WTC11 (cell line): ENCODE results near the gene GLA.

Experiments
- NR2C2 ChIP-seq: sonication (generic); formaldehyde crosslinking; IDR thresholded peaks from 2 replicates; pipeline ENCODE4 v1.8.0; 2022; ENCODE audit warnings: mild to moderate bottlenecking, missing genetic modification reagents
- RELA ChIP-seq: sonication (generic); formaldehyde crosslinking; IDR thresholded peaks from 2 replicates; pipeline ENCODE4 v1.8.1; 2022; ENCODE audit warnings: missing genetic modification reagents, mild to moderate bottlenecking, borderline replicate concordance
- ZNF138 ChIP-seq: sonication (generic); formaldehyde crosslinking; conservative IDR thresholded peaks from 2 replicates; pipeline ENCODE4 v1.8.1; 2022; ENCODE audit warnings: mild to moderate bottlenecking, moderate library complexity, missing genetic modification reagents
- TF ChIP-seq, protein P1 (sequence below): fragments of 200-600 bp; IDR thresholded peaks from 2 replicates; pipeline ENCODE4 v1.8.0; 2022; ENCODE audit warnings: antibody characterized with exemption
- TF ChIP-seq, protein P2 (sequence below): sonication (generic); formaldehyde crosslinking; conservative IDR thresholded peaks from 2 replicates; pipeline ENCODE4 v1.8.1; 2023; ENCODE audit warnings: mild to moderate bottlenecking, low read depth, missing genetic modification reagents, moderate library complexity
- TF ChIP-seq, protein P3 (sequence below): sonication (generic); formaldehyde crosslinking; IDR thresholded peaks from 2 replicates; pipeline ENCODE4 v1.8.1; 2023; ENCODE audit warnings: mild to moderate bottlenecking, missing genetic modification reagents, moderate library complexity
- TF ChIP-seq, protein P4 (sequence below): sonication (generic); formaldehyde crosslinking; IDR thresholded peaks from 2 replicates; pipeline ENCODE4 v1.8.0; 2022; ENCODE audit warnings: mild to moderate bottlenecking, missing genetic modification reagents
- TF ChIP-seq, protein P5 (sequence below): sonication (generic); formaldehyde crosslinking; IDR thresholded peaks from 2 replicates; pipeline ENCODE4 v1.8.1; 2023; ENCODE audit warnings: mild to moderate bottlenecking, missing genetic modification reagents
- TF ChIP-seq, protein P6 (sequence below): sonication (generic); formaldehyde crosslinking; IDR thresholded peaks from 2 replicates; pipeline ENCODE4 v1.8.0; 2022; ENCODE audit warnings: mild to moderate bottlenecking, missing genetic modification reagents
- TF ChIP-seq, protein P7 (sequence below): sonication (generic); formaldehyde crosslinking; IDR thresholded peaks from 2 replicates; pipeline ENCODE4 v1.8.0; 2023; ENCODE audit warnings: mild to moderate bottlenecking, missing genetic modification reagents
- TF ChIP-seq, protein P8 (sequence below): sonication (generic); formaldehyde crosslinking; IDR thresholded peaks from 2 replicates; pipeline ENCODE4 v1.8.1; 2022; ENCODE audit warnings: mild to moderate bottlenecking, moderate library complexity, missing genetic modification reagents

DNA sequence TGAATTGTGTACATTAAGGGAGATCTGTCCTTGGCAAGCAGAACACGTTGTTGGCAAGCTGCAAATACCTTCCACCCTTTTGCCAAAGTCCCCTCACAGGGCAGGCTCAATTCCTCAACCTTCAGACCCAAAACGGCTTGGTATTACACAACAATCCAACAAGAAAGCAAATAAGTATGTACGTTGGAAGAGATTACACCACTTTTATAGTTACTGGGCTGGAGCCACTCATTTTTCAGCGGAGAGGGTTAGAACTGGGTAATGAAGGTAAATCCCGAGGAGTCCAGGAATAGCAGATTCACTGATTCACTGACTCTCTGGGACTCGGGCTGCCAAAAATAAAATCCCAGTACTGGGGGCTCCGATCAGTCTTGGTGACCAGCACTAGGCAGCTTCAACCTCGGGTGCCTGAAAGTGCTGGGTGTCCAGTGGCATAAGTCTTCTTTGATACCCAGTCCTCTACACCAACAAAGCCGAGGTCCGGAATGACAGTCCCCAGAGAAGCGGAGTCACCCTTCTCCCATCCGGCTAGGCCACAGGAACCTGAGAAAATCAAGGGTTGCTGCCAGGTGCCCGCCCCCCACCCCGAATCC, 59.8 kb downstream of the GLA start:
- TF ChIP-seq, protein P1, sequence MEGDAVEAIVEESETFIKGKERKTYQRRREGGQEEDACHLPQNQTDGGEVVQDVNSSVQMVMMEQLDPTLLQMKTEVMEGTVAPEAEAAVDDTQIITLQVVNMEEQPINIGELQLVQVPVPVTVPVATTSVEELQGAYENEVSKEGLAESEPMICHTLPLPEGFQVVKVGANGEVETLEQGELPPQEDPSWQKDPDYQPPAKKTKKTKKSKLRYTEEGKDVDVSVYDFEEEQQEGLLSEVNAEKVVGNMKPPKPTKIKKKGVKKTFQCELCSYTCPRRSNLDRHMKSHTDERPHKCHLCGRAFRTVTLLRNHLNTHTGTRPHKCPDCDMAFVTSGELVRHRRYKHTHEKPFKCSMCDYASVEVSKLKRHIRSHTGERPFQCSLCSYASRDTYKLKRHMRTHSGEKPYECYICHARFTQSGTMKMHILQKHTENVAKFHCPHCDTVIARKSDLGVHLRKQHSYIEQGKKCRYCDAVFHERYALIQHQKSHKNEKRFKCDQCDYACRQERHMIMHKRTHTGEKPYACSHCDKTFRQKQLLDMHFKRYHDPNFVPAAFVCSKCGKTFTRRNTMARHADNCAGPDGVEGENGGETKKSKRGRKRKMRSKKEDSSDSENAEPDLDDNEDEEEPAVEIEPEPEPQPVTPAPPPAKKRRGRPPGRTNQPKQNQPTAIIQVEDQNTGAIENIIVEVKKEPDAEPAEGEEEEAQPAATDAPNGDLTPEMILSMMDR = no peak
- TF ChIP-seq ZNF138 (no peak), RELA (CRISPR knock-in tag) (no peak), NR2C2 (CRISPR knock-in tag) (no peak)
- TF ChIP-seq, protein P2, sequence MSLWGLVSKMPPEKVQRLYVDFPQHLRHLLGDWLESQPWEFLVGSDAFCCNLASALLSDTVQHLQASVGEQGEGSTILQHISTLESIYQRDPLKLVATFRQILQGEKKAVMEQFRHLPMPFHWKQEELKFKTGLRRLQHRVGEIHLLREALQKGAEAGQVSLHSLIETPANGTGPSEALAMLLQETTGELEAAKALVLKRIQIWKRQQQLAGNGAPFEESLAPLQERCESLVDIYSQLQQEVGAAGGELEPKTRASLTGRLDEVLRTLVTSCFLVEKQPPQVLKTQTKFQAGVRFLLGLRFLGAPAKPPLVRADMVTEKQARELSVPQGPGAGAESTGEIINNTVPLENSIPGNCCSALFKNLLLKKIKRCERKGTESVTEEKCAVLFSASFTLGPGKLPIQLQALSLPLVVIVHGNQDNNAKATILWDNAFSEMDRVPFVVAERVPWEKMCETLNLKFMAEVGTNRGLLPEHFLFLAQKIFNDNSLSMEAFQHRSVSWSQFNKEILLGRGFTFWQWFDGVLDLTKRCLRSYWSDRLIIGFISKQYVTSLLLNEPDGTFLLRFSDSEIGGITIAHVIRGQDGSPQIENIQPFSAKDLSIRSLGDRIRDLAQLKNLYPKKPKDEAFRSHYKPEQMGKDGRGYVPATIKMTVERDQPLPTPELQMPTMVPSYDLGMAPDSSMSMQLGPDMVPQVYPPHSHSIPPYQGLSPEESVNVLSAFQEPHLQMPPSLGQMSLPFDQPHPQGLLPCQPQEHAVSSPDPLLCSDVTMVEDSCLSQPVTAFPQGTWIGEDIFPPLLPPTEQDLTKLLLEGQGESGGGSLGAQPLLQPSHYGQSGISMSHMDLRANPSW = no peak
- TF ChIP-seq, protein P3, sequence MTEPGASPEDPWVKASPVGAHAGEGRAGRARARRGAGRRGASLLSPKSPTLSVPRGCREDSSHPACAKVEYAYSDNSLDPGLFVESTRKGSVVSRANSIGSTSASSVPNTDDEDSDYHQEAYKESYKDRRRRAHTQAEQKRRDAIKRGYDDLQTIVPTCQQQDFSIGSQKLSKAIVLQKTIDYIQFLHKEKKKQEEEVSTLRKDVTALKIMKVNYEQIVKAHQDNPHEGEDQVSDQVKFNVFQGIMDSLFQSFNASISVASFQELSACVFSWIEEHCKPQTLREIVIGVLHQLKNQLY (CRISPR knock-in tag) = no peak
- TF ChIP-seq, protein P4, sequence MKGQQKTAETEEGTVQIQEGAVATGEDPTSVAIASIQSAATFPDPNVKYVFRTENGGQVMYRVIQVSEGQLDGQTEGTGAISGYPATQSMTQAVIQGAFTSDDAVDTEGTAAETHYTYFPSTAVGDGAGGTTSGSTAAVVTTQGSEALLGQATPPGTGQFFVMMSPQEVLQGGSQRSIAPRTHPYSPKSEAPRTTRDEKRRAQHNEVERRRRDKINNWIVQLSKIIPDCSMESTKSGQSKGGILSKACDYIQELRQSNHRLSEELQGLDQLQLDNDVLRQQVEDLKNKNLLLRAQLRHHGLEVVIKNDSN = no peak
- TF ChIP-seq, protein P5, sequence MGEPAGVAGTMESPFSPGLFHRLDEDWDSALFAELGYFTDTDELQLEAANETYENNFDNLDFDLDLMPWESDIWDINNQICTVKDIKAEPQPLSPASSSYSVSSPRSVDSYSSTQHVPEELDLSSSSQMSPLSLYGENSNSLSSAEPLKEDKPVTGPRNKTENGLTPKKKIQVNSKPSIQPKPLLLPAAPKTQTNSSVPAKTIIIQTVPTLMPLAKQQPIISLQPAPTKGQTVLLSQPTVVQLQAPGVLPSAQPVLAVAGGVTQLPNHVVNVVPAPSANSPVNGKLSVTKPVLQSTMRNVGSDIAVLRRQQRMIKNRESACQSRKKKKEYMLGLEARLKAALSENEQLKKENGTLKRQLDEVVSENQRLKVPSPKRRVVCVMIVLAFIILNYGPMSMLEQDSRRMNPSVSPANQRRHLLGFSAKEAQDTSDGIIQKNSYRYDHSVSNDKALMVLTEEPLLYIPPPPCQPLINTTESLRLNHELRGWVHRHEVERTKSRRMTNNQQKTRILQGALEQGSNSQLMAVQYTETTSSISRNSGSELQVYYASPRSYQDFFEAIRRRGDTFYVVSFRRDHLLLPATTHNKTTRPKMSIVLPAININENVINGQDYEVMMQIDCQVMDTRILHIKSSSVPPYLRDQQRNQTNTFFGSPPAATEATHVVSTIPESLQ (CRISPR knock-in tag) = no peak
- TF ChIP-seq, protein P6, sequence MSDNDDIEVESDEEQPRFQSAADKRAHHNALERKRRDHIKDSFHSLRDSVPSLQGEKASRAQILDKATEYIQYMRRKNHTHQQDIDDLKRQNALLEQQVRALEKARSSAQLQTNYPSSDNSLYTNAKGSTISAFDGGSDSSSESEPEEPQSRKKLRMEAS = no peak
- TF ChIP-seq, protein P7, sequence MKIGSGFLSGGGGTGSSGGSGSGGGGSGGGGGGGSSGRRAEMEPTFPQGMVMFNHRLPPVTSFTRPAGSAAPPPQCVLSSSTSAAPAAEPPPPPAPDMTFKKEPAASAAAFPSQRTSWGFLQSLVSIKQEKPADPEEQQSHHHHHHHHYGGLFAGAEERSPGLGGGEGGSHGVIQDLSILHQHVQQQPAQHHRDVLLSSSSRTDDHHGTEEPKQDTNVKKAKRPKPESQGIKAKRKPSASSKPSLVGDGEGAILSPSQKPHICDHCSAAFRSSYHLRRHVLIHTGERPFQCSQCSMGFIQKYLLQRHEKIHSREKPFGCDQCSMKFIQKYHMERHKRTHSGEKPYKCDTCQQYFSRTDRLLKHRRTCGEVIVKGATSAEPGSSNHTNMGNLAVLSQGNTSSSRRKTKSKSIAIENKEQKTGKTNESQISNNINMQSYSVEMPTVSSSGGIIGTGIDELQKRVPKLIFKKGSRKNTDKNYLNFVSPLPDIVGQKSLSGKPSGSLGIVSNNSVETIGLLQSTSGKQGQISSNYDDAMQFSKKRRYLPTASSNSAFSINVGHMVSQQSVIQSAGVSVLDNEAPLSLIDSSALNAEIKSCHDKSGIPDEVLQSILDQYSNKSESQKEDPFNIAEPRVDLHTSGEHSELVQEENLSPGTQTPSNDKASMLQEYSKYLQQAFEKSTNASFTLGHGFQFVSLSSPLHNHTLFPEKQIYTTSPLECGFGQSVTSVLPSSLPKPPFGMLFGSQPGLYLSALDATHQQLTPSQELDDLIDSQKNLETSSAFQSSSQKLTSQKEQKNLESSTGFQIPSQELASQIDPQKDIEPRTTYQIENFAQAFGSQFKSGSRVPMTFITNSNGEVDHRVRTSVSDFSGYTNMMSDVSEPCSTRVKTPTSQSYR = no peak
- TF ChIP-seq, protein P8, sequence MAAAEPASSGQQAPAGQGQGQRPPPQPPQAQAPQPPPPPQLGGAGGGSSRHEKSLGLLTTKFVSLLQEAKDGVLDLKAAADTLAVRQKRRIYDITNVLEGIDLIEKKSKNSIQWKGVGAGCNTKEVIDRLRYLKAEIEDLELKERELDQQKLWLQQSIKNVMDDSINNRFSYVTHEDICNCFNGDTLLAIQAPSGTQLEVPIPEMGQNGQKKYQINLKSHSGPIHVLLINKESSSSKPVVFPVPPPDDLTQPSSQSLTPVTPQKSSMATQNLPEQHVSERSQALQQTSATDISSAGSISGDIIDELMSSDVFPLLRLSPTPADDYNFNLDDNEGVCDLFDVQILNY (CRISPR knock-in tag) = no peak
